Measurements from ENCODE around the gene TKT. TPM values are rescaled to one million over a fixed set of nuclear protein-coding genes. Genes with fewer than 3 reads are reported as not detected.

TKT gene
- total and polyA plus RNA-seq, 2 of the 8 experiments (the other 6 are each of a cell fraction or from before 2014, with no cell fraction given): 418 to 986 TPM

DNA sequence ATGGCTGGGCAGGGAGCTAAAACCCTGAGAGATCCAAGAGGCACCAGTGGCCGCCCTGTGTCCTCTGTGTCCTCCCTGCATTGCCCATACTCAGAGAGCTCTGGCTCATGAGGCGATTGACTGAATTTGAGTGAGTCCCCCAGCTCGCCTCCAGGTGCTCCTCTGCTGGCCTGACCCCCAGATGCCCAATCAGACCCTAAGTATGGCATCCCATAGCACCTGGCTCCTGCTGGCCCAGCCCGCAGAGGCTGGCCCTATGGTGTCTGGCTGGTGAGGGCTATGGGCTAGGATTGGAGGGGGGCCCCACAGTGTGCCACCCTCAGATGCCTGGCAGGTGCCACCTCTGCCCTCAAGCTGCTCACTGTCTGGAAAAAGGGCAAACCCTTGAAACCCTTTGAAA lies 1.6 kb upstream of the TKT start:
- peak overlapping the region; percentile 12 for H4K91ac ChIP-seq (replicated peaks; ENCODE audit: insufficient read length, low read length)
- H2BK15ac ChIP-seq (ENCODE audit: low read length): peak overlapping the region; percentile 78; the same call in 1 of the 2 replicates
- peaks cover 27 to 36% of the 10 kb centered on the region in 2 experiments for H3K79me2 ChIP-seq (ENCODE audit: control insufficient read depth in 1 of 2, insufficient read depth in 2 of 2, low read length in 2 of 2)
- CTCF ChIA-PET (ENCODE audit: partially characterized antibody): interaction anchor here (0.8 to 3.5 kb wide), 7 partner anchors 13 to 124 kb away, joined by 3 to 13 read pairs (median 4); no protein-coding TSS in a partner anchor
- H2AK5ac ChIP-seq (ENCODE audit: low read depth, low read length): 0 out of 2 replicates have a peak overlapping the region, but pooled peaks have one; percentile 6
- no peak overlapping the region for H4K5ac ChIP-seq (ENCODE audit: insufficient read length, low read depth, low read length)
- peak overlapping the region; percentile 78; the same call in 1 of the 2 replicates for H2BK12ac ChIP-seq (ENCODE audit: low read depth, low read length)
- FAIRE-seq (no peak), DNase-seq (ENCODE audit: low read depth in 1 of 2, low spot score in 2 of 2) (no peak)
- H3K23ac ChIP-seq (ENCODE audit: insufficient read length): no peak overlapping the region
- no peak overlapping the region for H3K27ac ChIP-seq (ENCODE audit: low read depth, low read length)
- peaks cover 10 to 16% of the 10 kb centered on the region in 2 experiments for H4K20me1 ChIP-seq (replicated peaks in 1 of 2; ENCODE audit: control insufficient read depth in 1 of 2, insufficient read depth in 2 of 2, low read length in 2 of 2)
- H2BK5ac ChIP-seq (ENCODE audit: low read depth, low read length): peak overlapping the region; percentile 96; the same call in 1 of the 2 replicates
- WGBS, 2 experiments (ENCODE audit: extremely low coverage in 1 of 2, insufficient coverage in 1 of 2, insufficient read length in 1 of 2, insufficient replicate concordance in 2 of 2, low coverage in 1 of 2, low lambda C conversion rate in 2 of 2, missing lambda C conversion rate in 1 of 2): 88% methylated on average over 3 of the region's 4 CpGs; no CpG with 5 or more reads in 1 of the 2 experiments
- no peak overlapping the region for H2BK120ac ChIP-seq (replicated peaks; ENCODE audit: low read depth, low read length)
- H3K18ac ChIP-seq (ENCODE audit: extremely low read depth, low read length): peak overlapping the region; percentile 12; the same call in 1 of the 2 replicates
- H3K56ac ChIP-seq (replicated peaks; ENCODE audit: insufficient read length, low read depth, low read length): no peak overlapping the region
- no peak overlapping the region for H3K4me3 ChIP-seq (ENCODE audit: extremely low read depth in 1 of 4, insufficient read depth in 2 of 4, low read depth in 3 of 4, low read length in 4 of 4)
- no peak overlapping the region for H4K8ac ChIP-seq (ENCODE audit: extremely low read depth, insufficient read depth, low read length)
- no peaks in the 10 kb centered on the region for H3K79me1 ChIP-seq (ENCODE audit: low read depth, low read length)
- peak overlapping the region; percentile 14 for H3K4ac ChIP-seq (replicated peaks; ENCODE audit: insufficient read length, low read depth, low read length)
- H3K4me2 ChIP-seq (ENCODE audit: insufficient read depth in 1 of 2, low read depth in 2 of 2, low read length in 2 of 2): no peak overlapping the region
- no peaks in the 10 kb centered on the region for H3K36me3 ChIP-seq (ENCODE audit: control insufficient read depth in 2 of 4, insufficient read depth in 4 of 4, low read length in 3 of 4)
- POLR2A ChIA-PET (ENCODE audit: partially characterized antibody): interaction anchor here (1.0 to 20.5 kb wide), 7 partner anchors 9 to 91 kb away, joined by 3 to 449 read pairs (median 12); partner anchors contain the start of gene DCP1A
- H3K23me2 ChIP-seq (ENCODE audit: low read depth, low read length): peaks cover 15% of the 10 kb centered on the region
- peaks cover 4 to 26% (median 21%) of the 10 kb centered on the region in 4 experiments for H3K4me1 ChIP-seq (replicated peaks in 1 of 4; ENCODE audit: control insufficient read depth in 3 of 4, insufficient read depth in 4 of 4, low read length in 3 of 4)
- no peak overlapping the region for H3K14ac ChIP-seq (ENCODE audit: insufficient read length)
- no peaks in the 10 kb centered on the region for H3K9me3 ChIP-seq (ENCODE audit: insufficient read depth in 2 of 2, low read depth in 1 of 2, low read length in 1 of 2)
- peak overlapping the region; percentile 73 for H2BK20ac ChIP-seq (ENCODE audit: low read length)
- H3K9ac ChIP-seq (replicated peaks in 1 of 4; ENCODE audit: extremely low read depth in 1 of 4, low read depth in 3 of 4, low read length in 3 of 4): no peak overlapping the region
- no peaks in the 10 kb centered on the region for H3K27me3 ChIP-seq (replicated peaks in 1 of 4; ENCODE audit: control insufficient read depth in 3 of 4, extremely low read depth in 1 of 4, insufficient read depth in 3 of 4, low read length in 3 of 4)
- H2AFZ ChIP-seq (ENCODE audit: low read length): no peak overlapping the region
- no peak for TF ChIP-seq TCF12 (IDR thresholded peaks at IDR 0.05; ENCODE audit: low read depth, low read length)
- TF ChIP-seq EP300 (IDR thresholded peaks at IDR 0.05; ENCODE audit: borderline replicate concordance in 1 of 2, low read depth in 2 of 2, low read length in 2 of 2): no peak
- TF ChIP-seq, protein P1, sequence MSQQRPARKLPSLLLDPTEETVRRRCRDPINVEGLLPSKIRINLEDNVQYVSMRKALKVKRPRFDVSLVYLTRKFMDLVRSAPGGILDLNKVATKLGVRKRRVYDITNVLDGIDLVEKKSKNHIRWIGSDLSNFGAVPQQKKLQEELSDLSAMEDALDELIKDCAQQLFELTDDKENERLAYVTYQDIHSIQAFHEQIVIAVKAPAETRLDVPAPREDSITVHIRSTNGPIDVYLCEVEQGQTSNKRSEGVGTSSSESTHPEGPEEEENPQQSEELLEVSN (IDR thresholded peaks at IDR 0.05): no peak
- no peak for TF ChIP-seq ASH2L (IDR thresholded peaks at IDR 0.05; ENCODE audit: low read length)
- no peak for TF ChIP-seq NRF1 (IDR thresholded peaks at IDR 0.05; ENCODE audit: low read depth, low read length)
- no peak for TF ChIP-seq YY1 (IDR thresholded peaks at IDR 0.05; ENCODE audit: low read depth, low read length)
- TF ChIP-seq RXRA (IDR thresholded peaks at IDR 0.05; ENCODE audit: insufficient read depth, low read depth, low read length): no peak
- TF ChIP-seq SP1 (IDR thresholded peaks at IDR 0.05; ENCODE audit: low read depth, low read length): no peak
- TF ChIP-seq EZH2 (IDR thresholded peaks at IDR 0.05; ENCODE audit: low read depth, low read length, severe bottlenecking): no peak
- no peak for TF ChIP-seq FOSL1 (IDR thresholded peaks at IDR 0.05; ENCODE audit: insufficient read depth, low read depth, low read length)
- TF ChIP-seq JUND (IDR thresholded peaks at IDR 0.05; ENCODE audit: low read length): no peak
- TF ChIP-seq JUN (IDR thresholded peaks at IDR 0.05; ENCODE audit: low read depth, low read length): no peak
- no peak for TF ChIP-seq ZNF274 (IDR thresholded peaks at IDR 0.05; ENCODE audit: borderline replicate concordance, extremely low read depth, low read length)

Measured in H1 (cell line).